HG02759 (cell line): ENCODE data around the gene ZNF689.

ENCODE experiments used
- ATAC-seq: cut with Tn5 transposase; IDR thresholded peaks from one replicate; pipeline ENCODE4 v1.9.1; 2021; ENCODE audit warnings: mild to moderate bottlenecking, moderate library complexity; ENCODE audit not compliant: unreplicated experiment

Gene ZNF689

GRCh38 chr16:30566531-30566930 lies 43.7 kb downstream of the ZNF689 start:
- ATAC-seq, result no peak

- no peak for ATAC-seq
Measured at GRCh38 chr16:30565984-30566383, 44.2 kb downstream of the ZNF689 start.

GRCh38 chr16:30565526-30565925 lies 44.7 kb downstream of the ZNF689 start:
- ATAC-seq, result no peak

- no peak for ATAC-seq
Measured at GRCh38 chr16:30562021-30562420, 48.2 kb downstream of the ZNF689 start.

- ATAC-seq, result no peak
Measured at GRCh38 chr16:30561089-30561816, 48.9 kb downstream of the ZNF689 start.

- ATAC-seq, result no peak
Measured at GRCh38 chr16:30559690-30560089, 50.5 kb downstream of the ZNF689 start.

- no peak for ATAC-seq
Measured at GRCh38 chr16:30558789-30559377, 51.3 kb downstream of the ZNF689 start.

- ATAC-seq, result peak; percentile 89
Measured at GRCh38 chr16:30557957-30558788, 52.0 kb downstream of the ZNF689 start, which contains the start of gene ZNF764. TSS of gene ZNF764 (minus strand) at chr16:30558374. CDS start at chr16:30558182, 192 bp downstream.

GRCh38 chr16:30557707-30557956 lies 52.6 kb downstream of the ZNF689 start:
- peak; percentile 8 for ATAC-seq

- no peak for ATAC-seq
Measured at GRCh38 chr16:30556125-30556473, 54.1 kb downstream of the ZNF689 start.

- ATAC-seq, result no peak
Measured at GRCh38 chr16:30555315-30556124, 54.7 kb downstream of the ZNF689 start.

GRCh38 chr16:30554557-30555314 lies 55.5 kb downstream of the ZNF689 start:
- no peak for ATAC-seq

- ATAC-seq, result no peak
Measured at GRCh38 chr16:30553393-30553899, 56.7 kb downstream of the ZNF689 start.

GRCh38 chr16:30552956-30553355 lies 57.2 kb downstream of the ZNF689 start:
- no peak for ATAC-seq
